OCI-LY1 (cell line): ENCODE data around the gene MFSD12.

ENCODE experiments used
- H2AFZ ChIP-seq: fragments of 200-600 bp; sonication (generic), shearing (Covaris generic); 2 replicates; pipeline ENCODE4 v1.6.0; 2014; ENCODE audit warnings: antibody characterized with exemption, mild to moderate bottlenecking, low read length
- H3F3A ChIP-seq: fragments of 200-600 bp; sonication (generic), shearing (Covaris generic); 2 replicates; pipeline ENCODE4 v1.6.0; 2014; ENCODE audit warnings: mild to moderate bottlenecking, antibody characterized with exemption, low read length, moderate library complexity; ENCODE audit not compliant: insufficient read depth
- H3K27ac ChIP-seq: fragments of 200-600 bp; sonication (generic); 2 replicates; pipeline ENCODE4 v1.5.1; 2014; ENCODE audit warnings: low read length, mixed run types, mild to moderate bottlenecking, low read depth; ENCODE audit not compliant: poor library complexity, severe bottlenecking
- H3K27me3 ChIP-seq: fragments of 200-600 bp; sonication (generic); 2 replicates; pipeline ENCODE4 v1.6.0; 2014; ENCODE audit warnings: antibody characterized with exemption, mild to moderate bottlenecking, low read length, moderate library complexity; ENCODE audit not compliant: insufficient read depth
- H3K36me3 ChIP-seq: fragments of 200-600 bp; sonication (generic); 2 replicates; pipeline ENCODE4 v1.6.1; 2014; ENCODE audit warnings: mild to moderate bottlenecking, antibody characterized with exemption, low read length, moderate library complexity, mixed read lengths; ENCODE audit not compliant: insufficient read depth
- H3K4me1 ChIP-seq: fragments of 200-600 bp; sonication (generic); 2 replicates; pipeline ENCODE4 v1.5.1; 2014; ENCODE audit warnings: mild to moderate bottlenecking, low read length, moderate library complexity; ENCODE audit not compliant: insufficient read depth, severe bottlenecking
- H3K4me2 ChIP-seq: fragments of 200-600 bp; sonication (generic), shearing (Covaris generic); 2 replicates; pipeline ENCODE4 v1.6.1; 2014; ENCODE audit warnings: low read length
- H3K4me3 ChIP-seq: fragments of 200-600 bp; sonication (generic); 2 replicates; pipeline ENCODE4 v1.5.1; 2014; ENCODE audit warnings: low read length, low read depth, mild to moderate bottlenecking, mixed read lengths; ENCODE audit not compliant: poor library complexity, severe bottlenecking
- H3K79me2 ChIP-seq: fragments of 200-600 bp; shearing (Covaris generic); 2 replicates; pipeline ENCODE4 v1.6.1; 2016; ENCODE audit warnings: mixed run types, low read length, mixed read lengths; ENCODE audit not compliant: insufficient read depth
- H3K9ac ChIP-seq: fragments of 200-600 bp; sonication (generic), shearing (Covaris generic); 2 replicates; pipeline ENCODE4 v1.6.1; 2014; ENCODE audit warnings: mild to moderate bottlenecking, low read length, mixed read lengths
- H3K9me2 ChIP-seq: fragments of 200-600 bp; sonication (generic), shearing (Covaris generic); 2 replicates; pipeline ENCODE4 v1.6.1; 2014; ENCODE audit warnings: low read depth, mild to moderate bottlenecking, low read length, mixed read lengths
- H3K9me3 ChIP-seq: fragments of 200-600 bp; shearing (Covaris generic); 2 replicates; pipeline ENCODE4 v1.6.1; 2014; ENCODE audit warnings: low read length, mixed read lengths
- H4K20me1 ChIP-seq: fragments of 200-600 bp; sonication (generic), shearing (Covaris generic); 2 replicates; pipeline ENCODE4 v1.6.0; 2016; ENCODE audit warnings: mild to moderate bottlenecking, low read length; ENCODE audit not compliant: insufficient read depth
- CTCF ChIP-seq: fragments of 200-600 bp; sonication (generic), shearing (Covaris generic); IDR thresholded peaks from 2 replicates; pipeline ENCODE4 v1.5.1; 2017; ENCODE audit warnings: mild to moderate bottlenecking, antibody characterized with exemption, low read length, moderate library complexity, mixed read lengths
- EZH2 ChIP-seq: fragments of 200-600 bp; sonication (generic), shearing (Covaris generic); IDR thresholded peaks from 2 replicates; pipeline ENCODE4 v1.8.0; 2017; ENCODE audit warnings: borderline replicate concordance, mixed run types, mild to moderate bottlenecking, antibody characterized with exemption, low read length, moderate library complexity, mixed read lengths

The MFSD12 gene

GRCh38 chr19:3500429-3501101, 56.8 kb downstream of the MFSD12 start, which contains the start of gene DOHH:
TSS of gene DOHH (minus strand) at chr19:3500674. CDS start at chr19:3496814, 3,860 bp downstream.
- peaks cover 26% of the 10 kb centered on the region for H3K36me3 ChIP-seq
- no peaks in the 10 kb centered on the region for H3K9me2 ChIP-seq
- H3K4me2 ChIP-seq = peak within 1 kb of the TSS; percentile 100
- H3K27ac ChIP-seq = peak within 1 kb of the TSS; percentile 68
- TF ChIP-seq EZH2 (no peak), CTCF (no peak)
- peak within 1 kb of the TSS; percentile 98 for H3K9ac ChIP-seq
- no peaks in the 10 kb centered on the region for H4K20me1 ChIP-seq
- H3K9me3 ChIP-seq = no peaks in the 10 kb centered on the region
- H3K4me3 ChIP-seq = peak within 1 kb of the TSS; percentile 99
- peaks cover 13% of the 10 kb centered on the region for H3K79me2 ChIP-seq
- no peaks in the 10 kb centered on the region for H3F3A ChIP-seq
- H3K4me1 ChIP-seq = peaks cover 20% of the 10 kb centered on the region
- H2AFZ ChIP-seq = no peak within 1 kb of the TSS
- H3K27me3 ChIP-seq = no peaks in the 10 kb centered on the region

- no peaks in the 10 kb centered on the region for H4K20me1 ChIP-seq
- H3K27me3 ChIP-seq = no peaks in the 10 kb centered on the region
- H3K4me2 ChIP-seq = peak overlapping the region; percentile 100
- no peak for TF ChIP-seq EZH2
- TF ChIP-seq CTCF = no peak
- H3K27ac ChIP-seq = peak overlapping the region; percentile 68
- H3F3A ChIP-seq = no peaks in the 10 kb centered on the region
- H3K9me2 ChIP-seq = no peaks in the 10 kb centered on the region
- H3K4me1 ChIP-seq = peaks cover 13% of the 10 kb centered on the region
- peaks cover 13% of the 10 kb centered on the region for H3K79me2 ChIP-seq
- peak overlapping the region; percentile 99 for H3K4me3 ChIP-seq
- H2AFZ ChIP-seq = no peak overlapping the region
- H3K9me3 ChIP-seq = no peaks in the 10 kb centered on the region
- H3K9ac ChIP-seq = peak overlapping the region; percentile 98
- peaks cover 31% of the 10 kb centered on the region for H3K36me3 ChIP-seq
Measured at GRCh38 chr19:3499738-3500428, 57.5 kb downstream of the MFSD12 start.

- no peak overlapping the region for H3K9ac ChIP-seq
- H3K27ac ChIP-seq = no peak overlapping the region
- H2AFZ ChIP-seq = no peak overlapping the region
- no peak overlapping the region for H3K4me3 ChIP-seq
- H3K9me2 ChIP-seq = no peaks in the 10 kb centered on the region
- no peaks in the 10 kb centered on the region for H4K20me1 ChIP-seq
- H3K4me2 ChIP-seq = no peak overlapping the region
- peaks cover 22% of the 10 kb centered on the region for H3K4me1 ChIP-seq
- H3F3A ChIP-seq = no peaks in the 10 kb centered on the region
- no peaks in the 10 kb centered on the region for H3K9me3 ChIP-seq
- peaks cover 13% of the 10 kb centered on the region for H3K79me2 ChIP-seq
- H3K27me3 ChIP-seq = no peaks in the 10 kb centered on the region
- no peak for TF ChIP-seq EZH2
- TF ChIP-seq CTCF = no peak
- H3K36me3 ChIP-seq = peaks cover 37% of the 10 kb centered on the region
Measured at GRCh38 chr19:3497757-3498520, 59.4 kb downstream of the MFSD12 start.
